Trophoblast cell (in vitro differentiated cells and primary cell): ENCODE measurements around the gene CWC27.

Experiments used
- DNase-seq, 2 donors: peaks; one replicate each; pipeline ENCODE4 v3.0.0-alpha.2; 2016
- H2AFZ ChIP-seq: 2 replicates; pipeline ENCODE4 v1.6.1; 2013; ENCODE audit warnings: low read length, moderate library complexity, mild to moderate bottlenecking; ENCODE audit not compliant: insufficient read depth, poor library complexity
- H2AK5ac ChIP-seq: 2 replicates; pipeline ENCODE4 v1.6.1; 2013; ENCODE audit warnings: mild to moderate bottlenecking, low read length
- H2BK120ac ChIP-seq: 2 replicates; pipeline ENCODE4 v1.6.1; 2013; ENCODE audit warnings: low read length, mild to moderate bottlenecking, moderate library complexity; ENCODE audit not compliant: insufficient read depth, poor library complexity
- H2BK12ac ChIP-seq: 2 replicates; pipeline ENCODE4 v1.6.1; 2013; ENCODE audit warnings: mild to moderate bottlenecking, low read length, moderate library complexity
- H2BK5ac ChIP-seq: 2 replicates; pipeline ENCODE4 v1.6.1; 2013; ENCODE audit warnings: low read length, low read depth, moderate library complexity, mild to moderate bottlenecking; ENCODE audit not compliant: poor library complexity
- H3K14ac ChIP-seq: 2 replicates; pipeline ENCODE4 v1.6.1; 2013; ENCODE audit warnings: mild to moderate bottlenecking, low read length
- H3K18ac ChIP-seq: 2 replicates; pipeline ENCODE4 v1.6.1; 2013; ENCODE audit warnings: mild to moderate bottlenecking, low read length
- H3K23ac ChIP-seq: 2 replicates; pipeline ENCODE4 v1.6.1; 2013; ENCODE audit warnings: low read length
- H3K27ac ChIP-seq: 2 replicates; pipeline ENCODE4 v1.5.1; 2013; ENCODE audit warnings: low read depth, mild to moderate bottlenecking, inconsistent platforms, low read length, moderate library complexity
- H3K27me3 ChIP-seq: 2 replicates; pipeline ENCODE4 v1.6.1; 2013; ENCODE audit warnings: inconsistent platforms, mild to moderate bottlenecking, low read length, moderate library complexity; ENCODE audit not compliant: insufficient read depth
- H3K36me3 ChIP-seq, 2 experiments: 1 replicate in 1 of 2; 2 replicates in 1 of 2; pipeline ENCODE4 v1.6.1; 2013; ENCODE audit warnings: low read length in 2 of 2, mild to moderate bottlenecking in 2 of 2, moderate library complexity in 1 of 2; ENCODE audit not compliant: insufficient read depth in 2 of 2, control insufficient read depth in 1 of 2
- H3K4ac ChIP-seq: 2 replicates; pipeline ENCODE4 v1.6.1; 2013; ENCODE audit warnings: low read depth, mild to moderate bottlenecking, low read length, moderate library complexity
- H3K4me1 ChIP-seq, 2 experiments: 1 replicate in 1 of 2; 2 replicates in 1 of 2; pipeline ENCODE4 v1.6.1; 2013; ENCODE audit warnings: low read length in 2 of 2, mild to moderate bottlenecking in 2 of 2, moderate library complexity in 1 of 2; ENCODE audit not compliant: insufficient read depth in 2 of 2, control insufficient read depth in 1 of 2
- H3K4me2 ChIP-seq: 2 replicates; pipeline ENCODE4 v1.6.1; 2013; ENCODE audit warnings: inconsistent platforms, mild to moderate bottlenecking, low read length, moderate library complexity
- H3K4me3 ChIP-seq: 2 replicates; pipeline ENCODE4 v1.5.1; 2013; ENCODE audit warnings: mild to moderate bottlenecking, low read depth, low read length, inconsistent platforms
- H3K79me1 ChIP-seq: one replicate; pipeline ENCODE4 v1.6.1; 2013; ENCODE audit warnings: low read length
- H3K79me2 ChIP-seq: 2 replicates; pipeline ENCODE4 v1.6.1; 2013; ENCODE audit warnings: low read length, mild to moderate bottlenecking; ENCODE audit not compliant: control insufficient read depth, insufficient read depth, poor library complexity
- H3K9ac ChIP-seq: 2 replicates; pipeline ENCODE4 v1.6.1; 2013; ENCODE audit warnings: mild to moderate bottlenecking, low read length
- H3K9me3 ChIP-seq: 2 replicates; pipeline ENCODE4 v1.6.1; 2013; ENCODE audit warnings: low read depth, mild to moderate bottlenecking, control low read depth, inconsistent platforms, low read length; ENCODE audit not compliant: insufficient read depth
- H4K12ac ChIP-seq: 2 replicates; pipeline ENCODE4 v1.6.1; 2013; ENCODE audit warnings: low read depth, mild to moderate bottlenecking, low read length, moderate library complexity
- H4K8ac ChIP-seq: 2 replicates; pipeline ENCODE4 v1.6.1; 2013; ENCODE audit warnings: low read depth, mild to moderate bottlenecking, low read length, moderate library complexity
- H4K91ac ChIP-seq: one replicate; pipeline ENCODE4 v1.6.1; 2013; ENCODE audit warnings: low read depth, mild to moderate bottlenecking, low read length, moderate library complexity
- WGBS: extraction: QIAGEN DNeasy Blood & Tissue Kit; methylation state at CpG from one replicate; pipeline ENCODE4 v1.1.7; 2013; ENCODE audit warnings: missing lambda C conversion rate; ENCODE audit not compliant: insufficient read length, insufficient coverage; ENCODE audit errors: extremely low coverage; 5-methylcytosine and 5-hydroxymethylcytosine counted together

Gene CWC27

DNA sequence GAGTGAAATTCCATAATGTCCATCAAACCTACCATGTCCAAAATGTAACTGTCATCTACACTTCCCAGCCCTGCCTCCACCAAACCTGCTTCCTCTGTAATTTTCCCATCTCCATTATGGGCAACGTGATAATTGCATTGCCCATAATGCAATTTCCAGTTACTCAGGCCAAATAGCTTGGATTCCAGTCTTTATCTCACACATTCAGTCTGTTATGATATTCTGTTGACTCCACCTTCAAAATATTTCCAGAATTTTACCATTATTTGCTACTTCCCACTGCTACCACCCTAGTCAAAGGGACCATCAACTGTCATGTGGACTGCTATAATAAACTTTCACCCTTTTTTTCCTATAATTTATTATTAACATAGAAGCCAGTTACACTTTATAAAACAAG lies 256.0 kb downstream of the CWC27 start:
- no peak overlapping the region for H4K12ac ChIP-seq

DNA sequence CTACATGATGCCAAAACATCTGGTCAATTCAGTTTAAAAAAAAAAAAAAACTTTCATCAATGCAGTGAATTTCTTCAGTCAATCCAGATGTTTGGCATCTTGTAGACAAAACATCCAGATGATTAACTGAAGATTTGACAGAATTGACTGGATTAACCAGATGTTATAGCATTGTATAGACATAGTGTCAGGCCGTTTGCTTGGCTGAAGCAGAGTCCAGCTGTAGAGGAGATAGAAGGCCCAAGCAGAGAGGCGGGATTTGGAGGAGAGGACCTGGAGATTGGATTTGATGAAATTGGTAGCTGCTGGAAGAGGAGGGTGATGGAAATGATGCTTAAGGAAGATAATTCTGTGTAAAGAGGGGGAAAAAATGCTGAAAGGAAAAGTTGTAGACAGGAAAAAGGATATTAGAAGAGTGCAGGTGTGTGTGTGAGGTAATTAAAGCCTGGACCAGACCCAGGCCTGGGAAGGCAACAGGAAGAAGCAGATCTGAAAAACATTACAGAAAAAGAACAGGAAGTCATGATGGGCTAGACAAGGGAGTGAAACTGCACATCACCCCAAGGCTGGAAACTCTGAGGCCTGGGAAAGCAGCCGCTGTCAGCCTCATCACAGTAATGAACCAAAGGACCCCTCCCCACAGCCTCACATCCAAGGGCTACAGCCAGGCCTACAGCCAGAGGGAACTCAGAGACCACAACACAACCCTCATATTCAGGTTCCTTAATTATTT lies 258.3 kb downstream of the CWC27 start:
- peaks cover 31% of the 10 kb centered on the region for H3K79me1 ChIP-seq
- H3K4ac ChIP-seq = no peak overlapping the region
- no peaks in the 10 kb centered on the region for H3K36me3 ChIP-seq
- H4K91ac ChIP-seq = peak overlapping the region; percentile 51
- no peak overlapping the region for H3K18ac ChIP-seq
- peak overlapping the region; percentile 93 for H2BK5ac ChIP-seq
- H3K9me3 ChIP-seq = no peaks in the 10 kb centered on the region
- no peaks in the 10 kb centered on the region for H3K27me3 ChIP-seq
- no peak overlapping the region for H4K12ac ChIP-seq
- peak overlapping the region; percentile 76 for H3K14ac ChIP-seq
- H3K79me2 ChIP-seq = peaks cover 2% of the 10 kb centered on the region
- no peak overlapping the region for H4K8ac ChIP-seq
- peak overlapping the region; percentile 79 for H2BK12ac ChIP-seq
- peak overlapping the region; percentile 89 for H3K27ac ChIP-seq
- no peak overlapping the region for H3K23ac ChIP-seq
- H2BK120ac ChIP-seq = peak overlapping the region; percentile 55
- H3K4me2 ChIP-seq = no peak overlapping the region
- H3K4me3 ChIP-seq = no peak overlapping the region
- H3K4me1 ChIP-seq = no peaks in the 10 kb centered on the region
- H3K9ac ChIP-seq = no peak overlapping the region
- no peak for DNase-seq
- no peak overlapping the region for H2AFZ ChIP-seq
- no CpG with 5 or more reads among the region's 3 CpGs for WGBS
- H2AK5ac ChIP-seq = no peak overlapping the region

More for the DNA sequence above, 256.0 kb downstream of the CWC27 start:
- H2BK120ac ChIP-seq = no peak overlapping the region
- no peak overlapping the region for H3K23ac ChIP-seq
- no peak overlapping the region for H3K4me2 ChIP-seq
- H3K18ac ChIP-seq = no peak overlapping the region
- H2BK12ac ChIP-seq = peak overlapping the region; percentile 95
- peaks cover 0 to 4% of the 10 kb centered on the region in 2 experiments for H3K4me1 ChIP-seq
- peaks cover 23% of the 10 kb centered on the region for H3K79me1 ChIP-seq
- peak overlapping the region; percentile 53 for H2BK5ac ChIP-seq
- peak overlapping the region; percentile 95 for H2AK5ac ChIP-seq
- H3K4ac ChIP-seq = no peak overlapping the region
- H3K27ac ChIP-seq = no peak overlapping the region
- no peaks in the 10 kb centered on the region for H3K9me3 ChIP-seq
- H3K9ac ChIP-seq = no peak overlapping the region
- no peaks in the 10 kb centered on the region for H3K79me2 ChIP-seq
- H3K36me3 ChIP-seq = no peaks in the 10 kb centered on the region
- no peaks in the 10 kb centered on the region for H3K27me3 ChIP-seq
- peak overlapping the region; percentile 79 for H3K14ac ChIP-seq
- no CpG with 5 or more reads among the region's 1 CpG for WGBS
- no peak overlapping the region for H4K8ac ChIP-seq
- H2AFZ ChIP-seq = no peak overlapping the region
- no peak overlapping the region for H3K4me3 ChIP-seq
- peak; percentile 22 to 81 for DNase-seq
- peak overlapping the region; percentile 55 for H4K91ac ChIP-seq

DNA sequence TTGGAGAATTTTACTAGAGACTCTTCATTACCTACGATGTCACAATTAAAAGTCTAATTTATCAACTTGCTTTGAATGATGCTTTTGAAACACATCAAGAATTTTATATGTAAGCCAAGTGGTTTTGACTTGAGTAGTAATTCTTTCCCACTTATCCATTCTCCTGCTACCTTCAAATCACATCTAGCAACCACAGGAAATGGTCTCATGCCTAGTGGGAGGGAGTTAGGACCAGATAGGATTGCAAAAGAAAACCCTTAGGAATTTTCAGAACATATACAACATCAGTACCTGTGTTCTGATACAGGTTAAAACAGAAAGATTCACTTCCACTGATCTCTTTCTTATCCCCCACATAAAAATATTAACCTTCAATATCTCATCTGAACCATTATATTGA lies 260.4 kb downstream of the CWC27 start:
- Histone ChIP-seq H3K9me3 (no peaks in the 10 kb centered on the region), H3K4me1 (peaks cover 0 to under 1% of the 10 kb centered on the region in 2 experiments), H3K18ac (no peak overlapping the region), H2BK120ac (no peak overlapping the region), H3K27ac (no peak overlapping the region), H3K9ac (no peak overlapping the region), H3K27me3 (no peaks in the 10 kb centered on the region), H3K79me1 (peaks cover 48% of the 10 kb centered on the region), H2AFZ (no peak overlapping the region), H2BK12ac (no peak overlapping the region), H3K36me3 (no peaks in the 10 kb centered on the region), H3K4ac (no peak overlapping the region), H3K4me3 (no peak overlapping the region), H4K12ac (no peak overlapping the region), H2BK5ac (no peak overlapping the region), H3K23ac (no peak overlapping the region), H3K79me2 (peaks cover 4% of the 10 kb centered on the region), H4K8ac (no peak overlapping the region), H3K14ac (no peak overlapping the region), H3K4me2 (no peak overlapping the region), H4K91ac (no peak overlapping the region), H2AK5ac (no peak overlapping the region)
- no CpG with 5 or more reads among the region's 1 CpG for WGBS
- DNase-seq = no peak

GRCh38 chr5:65030056-65030455 lies 261.3 kb downstream of the CWC27 start:
- no peak overlapping the region for H4K12ac ChIP-seq
- H3K14ac ChIP-seq = no peak overlapping the region

More at GRCh38 chr5:65030056-65030455, 261.3 kb downstream of the CWC27 start:
- Histone ChIP-seq H3K4me1 (peaks cover 6 to 9% of the 10 kb centered on the region in 2 experiments), H3K36me3 (no peaks in the 10 kb centered on the region), H2BK12ac (peak overlapping the region; percentile 95), H3K4me3 (no peak overlapping the region), H3K79me1 (peaks cover 54% of the 10 kb centered on the region), H2AFZ (no peak overlapping the region), H4K8ac (peak overlapping the region; percentile 57), H3K27ac (no peak overlapping the region), H3K4ac (peak overlapping the region; percentile 52), H3K23ac (no peak overlapping the region), H3K18ac (no peak overlapping the region), H3K4me2 (no peak overlapping the region), H3K9me3 (no peaks in the 10 kb centered on the region), H3K79me2 (peaks cover 10% of the 10 kb centered on the region), H3K27me3 (no peaks in the 10 kb centered on the region), H2BK120ac (peak overlapping the region; percentile 91), H3K9ac (no peak overlapping the region), H2AK5ac (peak overlapping the region; percentile 79), H2BK5ac (peak overlapping the region; percentile 77), H4K91ac (peak overlapping the region; percentile 90)
- peak; percentile 32 to 83 for DNase-seq
